HG02588 (cell line): ENCODE data around the gene SRMS.

ENCODE experiments used
- ATAC-seq: cut with Tn5 transposase; IDR thresholded peaks from one replicate; pipeline ENCODE4 v1.9.1; 2021; ENCODE audit warnings: mild to moderate bottlenecking, moderate library complexity; ENCODE audit not compliant: unreplicated experiment

SRMS gene, protein sequence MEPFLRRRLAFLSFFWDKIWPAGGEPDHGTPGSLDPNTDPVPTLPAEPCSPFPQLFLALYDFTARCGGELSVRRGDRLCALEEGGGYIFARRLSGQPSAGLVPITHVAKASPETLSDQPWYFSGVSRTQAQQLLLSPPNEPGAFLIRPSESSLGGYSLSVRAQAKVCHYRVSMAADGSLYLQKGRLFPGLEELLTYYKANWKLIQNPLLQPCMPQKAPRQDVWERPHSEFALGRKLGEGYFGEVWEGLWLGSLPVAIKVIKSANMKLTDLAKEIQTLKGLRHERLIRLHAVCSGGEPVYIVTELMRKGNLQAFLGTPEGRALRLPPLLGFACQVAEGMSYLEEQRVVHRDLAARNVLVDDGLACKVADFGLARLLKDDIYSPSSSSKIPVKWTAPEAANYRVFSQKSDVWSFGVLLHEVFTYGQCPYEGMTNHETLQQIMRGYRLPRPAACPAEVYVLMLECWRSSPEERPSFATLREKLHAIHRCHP

DNA sequence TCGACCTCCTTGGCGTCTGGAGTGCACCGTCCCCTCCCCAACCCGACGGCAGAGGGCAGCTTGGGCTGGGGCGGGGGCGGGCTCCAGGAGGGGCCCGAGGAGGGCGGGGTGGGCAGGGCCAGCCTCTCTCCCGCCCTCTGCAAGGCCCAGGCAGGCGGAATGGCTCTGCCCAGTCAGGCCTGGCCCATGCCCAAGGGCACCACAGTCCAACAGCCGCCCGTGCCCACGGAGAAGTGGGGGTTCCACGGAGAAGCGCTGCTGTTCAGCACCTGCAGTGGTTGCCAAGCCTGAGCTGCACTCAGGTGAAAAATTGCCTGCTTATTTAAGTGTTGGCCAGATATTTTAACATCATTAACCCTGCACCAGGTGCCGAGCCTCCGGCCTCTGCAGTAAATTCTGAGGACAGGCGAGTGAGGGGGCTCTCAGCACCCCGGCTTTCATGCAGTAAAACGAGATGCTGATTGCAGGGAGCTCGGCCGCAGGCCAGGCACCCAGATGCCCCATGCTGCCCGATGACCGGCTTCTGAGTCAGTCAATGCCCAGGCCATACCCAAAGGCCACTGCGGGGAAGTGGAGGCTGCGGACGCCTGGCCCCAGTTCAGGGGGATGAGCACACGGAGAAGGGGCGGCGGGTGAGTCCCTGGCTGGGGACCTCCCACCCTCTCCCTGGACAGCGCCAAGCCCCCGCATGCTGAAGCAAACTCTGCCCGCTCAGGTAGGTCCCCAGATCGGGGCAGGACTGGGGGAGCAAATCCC lies at the start of gene SRMS:
TSS of gene SRMS (minus strand) at position 25 of the 756 bp plus-strand sequence. CDS start 286 bp downstream, outside the sequence.
- ATAC-seq = no peak

DNA sequence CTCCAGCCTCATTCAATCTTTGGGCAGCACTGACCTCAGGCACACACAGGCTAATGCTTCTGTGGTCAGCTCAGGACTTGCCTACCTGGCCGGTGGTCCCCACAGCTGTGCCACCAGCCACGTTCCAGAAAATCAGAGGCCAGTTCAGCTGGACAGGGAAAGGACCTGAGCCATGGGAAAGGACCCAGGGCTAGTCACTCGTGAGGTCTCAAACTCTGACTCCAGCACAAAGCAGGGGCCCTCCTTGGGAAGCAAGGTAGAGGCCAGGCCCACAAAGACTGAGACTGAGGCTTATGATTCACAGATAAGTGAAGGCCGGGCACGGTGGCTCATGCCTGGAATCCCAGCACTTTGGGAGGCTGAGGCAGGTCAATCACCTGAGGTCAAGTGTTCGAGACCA lies 48.9 kb upstream of the SRMS start:
- ATAC-seq = no peak

DNA sequence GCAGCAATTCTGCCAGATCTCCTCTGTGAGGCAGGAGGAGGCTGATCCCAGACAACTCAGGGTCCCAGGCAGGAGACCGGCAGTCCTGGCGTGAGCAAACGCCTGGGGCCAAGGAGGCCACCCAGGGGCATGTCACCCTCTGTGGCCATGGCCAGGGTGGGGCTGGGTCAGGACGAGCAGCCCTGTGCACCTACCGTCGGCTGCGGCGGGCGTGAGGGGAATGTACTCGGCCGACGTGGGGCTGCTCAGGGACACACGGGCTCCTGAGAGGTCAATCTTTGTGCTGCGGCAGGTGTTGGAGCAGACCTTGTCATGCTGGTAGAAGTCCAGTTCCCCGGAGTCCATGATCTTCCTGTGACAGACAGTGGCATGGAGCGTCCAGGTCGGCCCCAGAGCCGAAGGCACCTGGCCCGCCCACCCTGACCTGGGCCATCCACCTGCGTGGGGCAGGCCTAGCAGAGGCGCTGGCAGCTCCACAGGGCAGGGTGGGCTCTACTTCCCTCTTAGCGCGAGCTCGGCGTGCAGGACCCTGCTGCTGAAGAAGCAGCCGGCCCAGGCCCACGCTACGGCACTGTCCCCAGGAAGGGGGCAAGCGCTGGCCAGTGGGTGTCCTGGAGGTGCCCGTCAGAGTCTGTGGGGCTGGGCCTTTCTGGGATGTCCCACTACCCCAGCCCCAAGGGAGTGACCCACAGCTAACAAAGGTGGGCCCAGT lies 48.0 kb upstream of the SRMS start:
- no peak for ATAC-seq

DNA sequence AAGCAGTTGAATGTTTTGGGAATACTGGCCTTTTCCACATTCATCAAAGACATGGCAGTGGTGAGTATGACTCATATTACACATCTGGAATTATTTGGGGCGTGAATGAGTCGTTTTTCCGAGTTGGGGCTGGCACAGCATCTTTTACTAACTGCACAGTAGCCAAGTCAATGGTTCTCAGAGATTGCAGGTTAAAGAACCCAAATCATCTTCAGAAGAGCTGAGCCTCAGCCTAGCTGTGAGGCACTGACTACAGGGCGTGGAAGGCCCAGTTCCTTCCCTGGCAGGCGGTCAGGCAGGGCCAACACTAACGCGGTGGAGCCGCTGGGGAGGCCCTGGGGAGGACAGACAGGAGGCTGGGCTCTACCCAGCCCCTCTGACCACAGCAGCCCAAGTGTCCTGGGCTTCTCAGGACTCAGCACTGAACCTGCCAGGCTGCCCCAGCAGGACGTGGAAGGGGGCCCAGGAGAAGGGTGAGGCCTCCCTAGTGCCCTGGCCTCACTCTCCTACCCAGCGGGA lies 46.6 kb upstream of the SRMS start:
- ATAC-seq = no peak

DNA sequence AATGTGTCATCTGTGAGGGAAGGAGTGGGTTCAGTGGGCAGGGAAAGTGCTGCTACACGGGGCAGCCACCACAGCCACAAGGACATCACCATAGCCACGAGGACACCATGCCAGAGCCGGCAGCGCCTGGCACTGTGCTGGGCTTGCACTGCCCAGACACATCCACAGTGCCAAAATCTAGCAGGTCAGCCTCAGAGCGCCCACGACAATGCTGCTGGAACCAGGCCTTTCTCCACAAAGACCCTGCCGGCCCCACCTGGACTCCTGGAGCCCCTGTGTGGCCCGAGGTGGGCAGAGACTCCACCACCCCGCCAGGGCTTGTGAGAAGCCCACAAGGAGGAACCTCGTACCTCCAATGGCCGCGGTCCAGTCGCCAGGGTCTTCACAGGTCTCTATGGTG lies 45.1 kb upstream of the SRMS start:
- no peak for ATAC-seq

DNA sequence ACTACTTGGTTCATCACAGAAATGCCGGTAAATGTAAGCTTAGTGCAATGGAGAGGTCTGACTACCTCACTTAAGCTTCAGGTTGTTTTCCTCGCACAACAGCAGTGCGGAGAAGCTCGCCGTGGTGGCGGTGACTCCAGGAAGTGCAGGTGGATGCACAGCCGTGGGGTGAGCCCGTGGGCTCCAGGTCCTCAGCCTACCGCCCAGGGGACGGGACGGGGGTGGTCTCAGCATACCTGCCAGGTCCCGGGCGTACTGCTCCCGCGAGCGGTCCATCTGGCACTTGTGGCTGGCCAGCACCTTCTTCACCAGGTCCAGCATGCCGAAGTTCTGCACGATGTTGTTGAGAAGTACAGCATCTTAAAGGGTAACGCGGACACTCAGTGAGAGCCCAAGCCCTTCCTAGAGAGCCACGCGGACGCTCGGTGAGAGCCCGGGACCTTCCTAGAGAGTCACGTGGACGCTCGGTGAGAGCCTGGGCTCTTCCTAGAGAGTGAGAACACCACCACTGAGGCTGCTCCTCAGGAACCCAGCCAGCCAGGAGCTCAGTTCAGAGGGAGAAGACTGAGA lies 44.3 kb upstream of the SRMS start:
- ATAC-seq = no peak

DNA sequence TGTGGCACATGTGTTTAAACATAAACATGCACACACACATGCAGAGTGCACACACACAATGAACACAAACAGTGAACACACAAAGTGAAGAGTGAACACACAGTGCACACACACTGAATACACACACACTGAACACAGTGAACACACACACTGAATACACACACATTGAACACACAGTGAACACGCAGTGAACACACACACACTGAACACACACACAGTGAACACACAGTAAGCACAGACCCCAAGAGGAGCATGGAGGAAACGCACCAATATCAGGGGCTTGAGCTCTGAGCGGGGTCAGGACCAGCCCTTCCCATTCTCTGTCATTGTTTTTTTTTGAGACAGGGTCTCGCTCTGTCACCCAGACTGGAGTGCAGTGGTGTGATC lies 43.6 kb upstream of the SRMS start:
- no peak for ATAC-seq

DNA sequence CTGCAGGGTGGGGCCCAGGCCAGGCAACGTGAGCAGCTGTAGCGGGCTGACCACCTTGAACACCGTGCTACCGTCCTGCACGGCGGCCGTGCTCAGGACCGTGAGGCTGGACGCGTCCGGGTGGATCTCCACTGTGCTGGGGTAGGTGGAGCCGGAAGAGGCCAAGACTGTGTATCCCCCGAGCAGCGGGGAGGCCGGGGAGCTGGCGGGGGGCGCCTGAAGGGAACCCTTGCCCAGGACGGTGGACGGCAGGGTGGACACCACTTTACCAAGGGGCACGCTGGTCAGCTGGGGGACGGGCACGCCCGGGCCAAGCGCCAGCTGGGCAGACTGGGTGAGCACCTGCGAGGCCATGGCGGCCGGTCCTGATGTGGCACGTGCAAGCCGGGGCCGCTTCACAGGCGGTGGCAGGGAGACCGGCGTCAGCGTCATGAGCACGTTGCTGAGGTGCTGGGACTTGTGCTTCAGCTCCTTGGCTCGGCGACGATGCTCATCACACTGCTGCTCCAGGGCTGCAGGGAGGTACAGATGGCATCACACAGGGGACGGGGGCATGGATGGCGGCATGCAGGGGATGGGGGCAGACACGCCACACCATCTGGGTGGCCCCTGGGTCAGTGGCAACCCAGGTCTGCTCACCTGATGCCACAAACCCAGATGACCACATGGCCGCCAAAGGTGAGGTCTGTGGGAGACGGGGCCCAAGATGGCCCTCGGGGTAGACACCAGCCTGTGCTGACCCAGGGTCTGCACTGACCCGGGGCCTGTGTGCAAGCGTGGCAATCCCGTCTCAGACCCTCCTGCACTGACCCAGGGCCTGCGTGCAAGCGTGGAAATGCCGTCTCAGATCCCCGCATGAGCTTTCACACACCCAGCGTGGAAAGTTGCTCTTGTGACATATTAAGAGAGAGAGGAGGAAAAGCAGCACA lies 42.9 kb upstream of the SRMS start:
- ATAC-seq = no peak

DNA sequence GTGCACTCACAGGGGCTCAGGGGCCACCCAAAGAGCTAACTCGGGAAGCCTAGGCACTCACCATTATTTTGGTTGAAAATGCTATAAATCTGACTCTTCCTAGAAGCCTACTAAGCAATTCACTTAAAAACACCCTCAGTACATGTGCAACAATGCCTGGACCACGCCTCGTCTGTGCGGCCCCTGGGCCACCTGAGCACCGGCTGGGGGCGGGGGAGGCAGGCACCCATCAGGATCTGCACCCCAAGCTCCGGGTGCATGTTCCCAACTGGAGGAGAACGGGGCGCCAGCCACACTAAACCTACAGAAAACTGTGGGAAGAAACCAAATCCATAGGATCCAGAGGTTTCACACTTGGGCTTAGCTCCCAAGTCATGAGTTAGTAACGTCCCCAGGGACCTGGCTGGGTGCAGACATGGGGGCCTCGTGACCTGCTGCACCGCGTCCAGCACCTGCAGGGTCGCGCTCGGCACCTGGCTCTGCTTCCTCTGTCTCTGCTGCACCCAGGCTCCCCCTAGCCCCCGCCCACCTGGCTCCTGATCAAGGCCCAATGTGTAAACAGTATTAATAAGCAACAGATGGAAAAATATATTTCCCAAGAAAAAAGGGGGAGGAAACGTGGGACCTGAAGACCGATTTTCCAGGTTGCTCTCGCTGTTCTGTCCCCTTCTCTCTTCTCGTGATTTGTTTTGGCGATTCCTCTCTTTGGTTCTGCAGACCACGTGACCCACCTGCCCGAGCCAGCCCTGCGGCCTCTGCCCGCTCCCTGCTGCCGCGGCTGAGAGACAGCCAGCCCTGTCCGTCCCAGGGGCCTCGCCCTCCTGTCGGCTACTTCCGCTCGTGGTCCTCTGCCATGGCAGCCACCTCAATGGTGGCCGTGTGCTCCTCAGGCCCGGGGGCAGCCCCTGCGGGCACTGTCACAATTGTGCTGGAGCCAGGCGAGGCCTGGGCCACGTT lies 42.0 kb upstream of the SRMS start:
- ATAC-seq = no peak

DNA sequence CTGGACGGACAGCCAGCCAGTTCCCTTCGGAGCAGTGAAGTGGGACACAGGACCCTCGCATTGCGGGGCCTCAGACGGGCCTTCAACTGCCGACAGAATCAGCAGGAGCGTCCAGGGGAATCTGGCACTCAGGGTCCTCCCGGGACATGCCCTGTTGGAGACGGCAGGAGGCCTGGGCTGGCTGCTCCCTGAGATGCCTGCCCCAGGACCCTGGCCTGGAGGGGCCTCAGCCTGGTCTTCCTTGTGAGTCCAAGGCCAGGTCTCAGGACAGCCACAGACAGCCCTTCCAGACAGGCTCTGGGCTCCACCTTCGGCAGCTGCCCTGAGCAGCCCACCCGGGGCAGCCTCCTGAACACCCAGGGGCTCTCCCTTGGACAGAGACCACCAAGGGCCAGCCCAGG lies 41.1 kb upstream of the SRMS start:
- no peak for ATAC-seq

DNA sequence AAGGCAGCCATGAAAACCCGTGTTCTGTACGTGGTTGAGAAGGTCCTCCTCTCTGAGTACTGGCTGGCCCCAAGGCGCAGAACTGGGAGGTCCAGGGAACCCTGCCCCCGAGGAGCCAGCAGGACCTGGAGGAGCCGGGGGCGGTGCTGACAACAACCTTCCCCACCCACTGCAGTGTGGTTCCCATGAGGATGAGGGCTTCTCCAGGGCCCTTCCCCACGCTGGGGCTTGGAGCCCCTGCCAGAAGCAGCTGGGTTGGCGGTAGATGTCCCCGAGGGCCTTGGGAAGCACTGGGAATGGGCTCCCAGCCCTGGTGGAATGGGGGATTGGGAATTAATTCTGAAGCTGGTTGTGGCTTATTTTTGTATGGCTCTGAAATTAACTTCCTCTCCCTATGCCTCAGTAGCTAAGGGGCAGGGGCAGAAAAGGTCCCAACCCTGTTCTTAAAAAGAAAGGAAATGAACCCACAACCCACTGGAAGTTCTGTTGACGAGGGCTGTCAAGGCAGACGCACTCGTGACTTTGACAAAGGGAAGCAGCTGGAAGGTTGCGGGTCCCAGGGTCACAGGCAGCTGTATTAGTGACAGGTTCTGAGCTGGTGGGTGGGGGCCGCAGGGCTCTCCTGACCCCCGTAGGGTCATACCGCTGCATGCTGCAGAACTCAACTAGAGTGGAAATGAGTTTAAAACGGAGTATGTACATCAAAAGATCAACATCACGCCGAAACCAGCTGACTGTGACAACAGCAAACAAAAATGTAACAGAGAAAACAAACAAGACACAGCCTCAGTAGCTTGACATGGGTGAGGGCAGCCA lies 40.4 kb upstream of the SRMS start:
- no peak for ATAC-seq

DNA sequence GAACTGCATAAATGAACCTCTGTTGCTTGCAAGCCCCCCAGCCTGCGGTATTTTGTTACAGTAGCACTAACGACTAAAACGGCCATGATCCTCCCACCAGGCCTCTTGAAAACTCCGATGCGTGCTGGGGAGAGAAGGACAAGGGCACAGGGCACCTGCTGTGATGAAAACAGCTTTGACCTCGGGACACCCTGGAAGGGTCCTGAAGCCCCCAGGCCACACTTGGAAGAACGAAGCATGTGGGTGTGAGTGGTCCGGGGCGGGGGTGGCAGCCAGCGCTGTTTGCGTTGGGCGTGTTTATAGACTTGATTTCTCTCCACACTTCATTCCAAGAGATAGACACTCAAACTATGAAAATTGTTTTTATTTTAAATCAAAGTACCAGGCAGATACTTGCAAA lies 39.7 kb upstream of the SRMS start:
- no peak for ATAC-seq

DNA sequence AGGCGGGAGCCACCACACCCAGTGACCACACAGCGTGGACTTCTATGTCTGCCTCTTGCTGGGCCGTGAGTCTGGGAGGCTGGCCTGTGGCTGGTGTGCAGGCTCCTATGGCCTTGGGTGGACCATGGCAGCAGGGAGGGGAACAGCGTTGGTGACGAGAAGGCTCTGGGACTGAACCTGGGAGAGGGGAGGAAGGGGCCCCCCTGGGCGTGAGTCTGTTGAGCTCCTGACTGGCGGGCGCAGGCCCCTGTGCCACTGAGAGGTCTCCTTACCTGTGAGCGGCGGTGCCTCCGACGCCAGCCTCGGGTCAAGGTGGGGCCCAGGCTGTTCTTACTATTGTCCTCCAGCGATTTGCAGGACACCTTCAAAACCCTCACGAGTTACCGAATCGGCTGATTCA lies 39.2 kb upstream of the SRMS start:
- no peak for ATAC-seq

DNA sequence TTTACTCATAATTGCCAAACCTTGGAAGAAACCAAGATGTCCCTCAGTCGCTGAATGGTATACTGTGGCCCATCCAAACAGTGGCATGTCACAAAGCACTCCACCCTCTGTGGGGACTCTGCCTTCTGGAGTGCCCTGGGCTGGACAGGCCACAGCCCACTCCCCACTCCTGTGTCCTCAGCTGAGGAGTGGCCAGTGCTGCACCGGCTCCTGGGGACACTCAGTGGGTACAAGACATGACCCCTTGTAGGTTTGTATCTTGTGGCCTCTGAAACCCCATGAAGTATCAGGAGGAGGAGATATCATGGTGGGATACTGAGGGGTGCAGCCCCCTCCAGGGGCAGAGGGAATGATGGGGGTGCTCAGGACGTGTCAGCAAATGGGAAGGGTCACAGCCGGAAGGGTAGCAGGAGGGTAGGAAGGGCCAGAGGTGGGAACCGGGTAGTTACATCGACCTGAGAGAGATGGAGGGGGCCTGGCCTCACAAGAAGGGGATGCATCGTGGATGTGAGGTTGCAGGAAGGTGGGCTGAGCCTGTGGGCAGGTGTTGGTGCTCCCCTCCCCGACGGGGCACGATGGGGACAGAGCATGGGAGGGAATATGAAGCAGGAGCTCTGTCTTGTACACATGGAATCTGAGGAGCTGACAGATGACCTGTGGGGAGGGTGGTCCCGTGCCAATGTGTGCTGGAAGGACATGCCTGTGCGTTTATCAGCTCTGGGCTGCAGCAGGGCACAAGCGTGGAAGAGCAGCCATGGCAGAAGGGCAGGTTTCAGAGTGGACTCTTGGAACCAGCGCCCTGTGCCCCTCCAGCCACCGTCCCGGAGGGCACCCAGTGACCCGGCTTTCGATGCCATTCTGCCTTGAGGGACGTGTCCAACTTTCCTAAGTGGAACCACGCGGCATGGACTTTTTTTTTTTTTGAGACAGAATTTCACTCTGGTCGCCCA lies 38.3 kb upstream of the SRMS start:
- ATAC-seq = no peak

DNA sequence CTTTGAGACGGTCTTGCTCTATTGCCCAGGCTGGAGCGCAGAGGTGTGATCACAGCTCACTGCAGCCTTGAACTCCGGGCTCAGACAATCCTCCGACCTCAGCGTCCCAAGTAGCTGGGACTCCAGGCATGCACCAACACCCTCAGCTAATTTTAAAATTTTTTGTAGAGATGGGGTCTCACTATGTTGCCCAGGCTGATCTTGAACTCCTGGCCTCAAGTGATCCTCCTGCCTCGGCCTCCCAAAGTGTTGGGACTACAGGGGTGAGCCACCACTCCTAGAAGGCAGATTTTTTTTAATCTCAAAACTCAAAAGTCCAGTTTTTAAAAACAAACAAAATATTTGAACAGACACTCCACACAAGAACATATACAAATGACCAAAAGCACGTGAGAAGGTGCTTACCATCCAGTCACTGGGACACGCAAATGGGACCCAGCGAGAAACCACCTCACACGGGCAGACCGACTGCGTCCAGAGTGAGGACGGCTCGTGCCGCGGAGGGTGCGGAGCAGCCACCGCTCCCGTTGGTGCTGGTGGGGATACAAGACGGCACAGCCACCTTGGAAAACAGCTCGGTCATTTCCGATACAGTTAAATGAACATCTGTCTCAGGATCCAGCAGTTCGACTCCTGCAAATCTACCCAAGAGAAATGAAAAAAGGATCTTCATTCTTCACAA lies 35.0 kb upstream of the SRMS start:
- no peak for ATAC-seq

DNA sequence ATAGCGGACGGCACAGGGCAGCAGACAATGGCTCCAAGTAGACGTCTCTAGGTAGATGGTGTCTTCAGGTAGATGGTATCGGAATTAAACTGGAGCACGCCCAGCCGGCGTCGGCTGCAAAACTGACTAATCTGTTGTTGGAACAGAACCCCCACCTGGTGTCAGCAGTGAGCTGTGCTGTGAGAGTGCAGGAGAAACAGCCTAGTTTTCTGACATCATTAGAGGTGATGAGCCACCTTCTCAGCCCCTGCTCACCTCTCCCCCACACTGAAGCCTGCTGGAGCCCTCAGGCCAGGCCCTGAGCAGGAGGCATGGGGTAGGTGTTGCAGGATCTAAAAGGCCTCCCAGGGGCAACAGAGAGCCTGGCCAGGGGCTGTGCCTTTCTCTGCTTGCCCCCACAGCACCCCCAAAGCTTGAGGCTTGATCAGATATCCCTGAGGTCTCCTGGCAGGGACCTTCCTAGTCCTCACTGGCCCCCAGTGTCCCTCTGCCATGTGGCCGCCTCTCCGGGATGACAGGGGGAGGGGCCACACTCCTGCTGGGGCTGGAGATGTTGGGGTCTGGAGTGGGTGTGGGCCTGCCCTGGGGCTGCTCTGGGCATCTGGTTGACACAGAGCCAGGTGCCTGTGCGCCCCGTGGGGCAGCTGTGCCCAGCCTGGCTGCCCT lies 33.4 kb upstream of the SRMS start:
- ATAC-seq = no peak
